MCF 10A (cell line): ENCODE results near the gene STAT4. TPM values are rescaled to one million over a fixed set of nuclear protein-coding genes. Genes with fewer than 3 reads are reported as not detected.

Source experiments
- BruUV-seq: library from RNA; stranded (reverse); fragments of 400-500 nt; replicated peaks from 2 replicates; lab custom pipeline; 2021; lab: Mats Ljungman, UMichigan
- CTCF ChIA-PET: fragments of 300-600 bp; sonication (Branson Sonifier 250); formaldehyde crosslinking; extraction: SDS; loops from one replicate; lab custom pipeline; 2021; ENCODE audit warnings: antibody characterized with exemption, inconsistent platforms; lab: Yijun Ruan, JAX
- POLR2A ChIA-PET: fragments of 300-600, 350-650 bp; sonication (Branson Sonifier 250); formaldehyde crosslinking; extraction: SDS; loops from one replicate; lab custom pipeline; 2020; ENCODE audit warnings: antibody characterized with exemption, inconsistent platforms; lab: Yijun Ruan, JAX
- DNase-seq: peaks from one replicate; pipeline ENCODE4 v3.0.0-alpha.2; 2018; ENCODE audit not compliant: unreplicated experiment
- H3K27ac Mint-ChIP-seq: one replicate; pipeline ENCODE4 v1.8.0; 2022; ENCODE audit warnings: mild to moderate bottlenecking, low read depth, mixed read lengths; ENCODE audit not compliant: unreplicated experiment
- H3K27me3 Mint-ChIP-seq: one replicate; pipeline ENCODE4 v1.8.0; 2022; ENCODE audit warnings: mixed read lengths; ENCODE audit not compliant: insufficient read depth, unreplicated experiment
- H3K36me3 Mint-ChIP-seq: one replicate; pipeline ENCODE4 v1.8.0; 2022; ENCODE audit warnings: mild to moderate bottlenecking, moderate library complexity, mixed read lengths; ENCODE audit not compliant: insufficient read depth, unreplicated experiment
- H3K4me1 Mint-ChIP-seq: one replicate; pipeline ENCODE4 v1.8.0; 2022; ENCODE audit warnings: mixed read lengths; ENCODE audit not compliant: insufficient read depth, unreplicated experiment
- H3K4me3 Mint-ChIP-seq: one replicate; pipeline ENCODE4 v1.8.0; 2022; ENCODE audit warnings: mild to moderate bottlenecking, moderate library complexity, mixed read lengths; ENCODE audit not compliant: unreplicated experiment
- H3K9me3 Mint-ChIP-seq: one replicate; pipeline ENCODE4 v1.8.0; 2022; ENCODE audit warnings: mixed read lengths; ENCODE audit not compliant: unreplicated experiment
- CTCF ChIP-seq: fragments of 200-600 bp; IDR thresholded peaks from one replicate; pipeline ENCODE4 v1.8.0; 2022; ENCODE audit warnings: antibody characterized with exemption, mild to moderate bottlenecking; ENCODE audit not compliant: unreplicated experiment
- intact Hi-C: fragments of 100-400 bp; cut with micrococcal nuclease; formaldehyde crosslinking; loops from 2 replicates; pipeline ENCODE4 v1.14.1; 2022
- total RNA-seq: library from RNA; stranded (reverse); gene quantifications from 2 replicates; pipeline ENCODE4 v1.2.3, GENCODE V29; 2022

The STAT4 gene
- total RNA-seq, 1 experiment from 2014 or later, result 1.4 TPM

DNA sequence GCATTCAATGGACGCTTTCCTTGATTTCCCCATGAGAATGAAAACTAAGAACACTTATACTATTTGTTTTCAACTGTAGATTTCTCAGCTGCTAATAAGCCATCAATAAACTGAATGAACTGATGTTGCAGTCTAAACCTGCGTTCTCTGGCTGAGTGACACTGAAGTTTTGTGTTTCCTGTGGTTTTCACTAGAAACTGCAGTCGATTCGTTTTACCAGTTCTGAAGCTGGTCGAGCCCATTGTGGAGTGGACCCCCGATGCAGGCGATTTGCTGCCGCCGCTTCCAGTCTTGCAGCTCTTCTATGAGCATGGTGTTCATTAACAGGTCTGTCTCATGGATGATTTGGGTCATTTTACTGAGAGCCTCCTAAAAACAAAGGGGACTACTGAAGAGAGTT is 86.2 kb downstream of the STAT4 start:
- BruUV-seq, result no TSS peak
- ChIA-PET CTCF (interaction anchor here (5.9 to 6.2 kb wide), 2 partner anchors 13 to 91 kb away, joined by 35 to 69 read pairs; no protein-coding TSS in a partner anchor), POLR2A (interaction anchor here (1.1 kb wide), 1 partner anchor 10 kb away, joined by 4 read pairs; no protein-coding TSS in a partner anchor)
- Mint-ChIP-seq H3K27me3 (peaks cover 6% of the 10 kb centered on the region), H3K27ac (no peak overlapping the region), H3K9me3 (no peaks in the 10 kb centered on the region), H3K36me3 (no peaks in the 10 kb centered on the region), H3K4me3 (no peak overlapping the region), H3K4me1 (peaks cover 4% of the 10 kb centered on the region)
- no peak for DNase-seq
- intact Hi-C loops, result no loop called here
- no peak for TF ChIP-seq CTCF

GRCh38 chr2:191063584-191063983 is 87.2 kb downstream of the STAT4 start:
- no TSS peak for BruUV-seq
- intact Hi-C loops, result no loop called here
- H3K4me1 Mint-ChIP-seq, result peaks cover 4% of the 10 kb centered on the region
- ChIA-PET CTCF (interaction anchor here (0.7 to 6.2 kb wide), 4 partner anchors 12 to 92 kb away, joined by 3 to 69 read pairs (median 22); no protein-coding TSS in a partner anchor), POLR2A (interaction anchor here (1.1 kb wide), 1 partner anchor 9 kb away, joined by 4 read pairs; no protein-coding TSS in a partner anchor)
- no peak overlapping the region for H3K27ac Mint-ChIP-seq
- peaks cover 14% of the 10 kb centered on the region for H3K27me3 Mint-ChIP-seq
- DNase-seq, result no peak
- no peak for TF ChIP-seq CTCF
- H3K36me3 Mint-ChIP-seq, result no peaks in the 10 kb centered on the region
- H3K9me3 Mint-ChIP-seq, result no peaks in the 10 kb centered on the region
- H3K4me3 Mint-ChIP-seq, result no peak overlapping the region

DNA sequence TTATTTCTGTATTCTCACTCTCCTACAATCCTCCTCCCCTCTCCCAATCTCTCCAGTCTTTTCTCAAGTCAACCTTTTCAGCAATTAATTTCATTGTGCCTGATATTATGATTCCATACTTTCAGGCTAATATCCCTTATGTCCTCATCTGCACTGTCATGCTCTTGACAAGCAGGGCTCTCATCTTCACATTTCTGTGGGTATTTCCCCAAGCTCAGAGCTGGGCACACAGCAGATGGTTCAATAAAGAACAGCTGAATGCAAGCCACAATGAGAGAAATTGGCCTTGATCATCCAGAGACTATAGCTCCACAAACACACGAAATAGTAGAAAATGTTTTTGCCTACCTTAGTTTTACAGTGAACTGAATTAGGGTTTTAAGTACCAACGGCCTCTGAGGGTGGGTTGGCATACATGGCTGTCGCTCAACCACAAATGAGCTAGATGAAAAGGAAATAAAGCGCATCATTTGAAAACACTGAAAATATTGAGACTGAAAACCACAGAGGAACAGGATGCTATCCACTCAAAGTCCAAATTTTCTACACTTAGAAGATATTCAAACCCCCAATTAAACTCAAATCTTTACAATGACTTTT is 89.3 kb downstream of the STAT4 start:
- CTCF ChIA-PET, result interaction anchor here (0.6 to 6.2 kb wide), 4 partner anchors 10 to 460 kb away, joined by 3 to 69 read pairs (median 20); no protein-coding TSS in a partner anchor
- BruUV-seq, result no TSS peak
- H3K27ac Mint-ChIP-seq, result no peak overlapping the region
- DNase-seq, result no peak
- no peak for TF ChIP-seq CTCF
- H3K9me3 Mint-ChIP-seq, result no peaks in the 10 kb centered on the region
- no peak overlapping the region for H3K4me3 Mint-ChIP-seq
- POLR2A ChIA-PET, result interaction anchor here (0.7 kb wide), 1 partner anchor 10 kb away, joined by 3 read pairs; no protein-coding TSS in a partner anchor
- H3K36me3 Mint-ChIP-seq, result no peaks in the 10 kb centered on the region
- intact Hi-C loops, result no loop called here
- peaks cover 2% of the 10 kb centered on the region for H3K4me1 Mint-ChIP-seq
- H3K27me3 Mint-ChIP-seq, result peaks cover 14% of the 10 kb centered on the region

- BruUV-seq, result no TSS peak
- H3K27me3 Mint-ChIP-seq, result peaks cover 14% of the 10 kb centered on the region
- TF ChIP-seq CTCF, result no peak
- H3K36me3 Mint-ChIP-seq, result no peaks in the 10 kb centered on the region
- ChIA-PET CTCF (interaction anchor here (0.5 to 4.3 kb wide), 4 partner anchors 10 to 1682 kb away, joined by 3 to 31 read pairs (median 6); no protein-coding TSS in a partner anchor), POLR2A (no interaction called here)
- no peak overlapping the region for H3K4me3 Mint-ChIP-seq
- no peak overlapping the region for H3K27ac Mint-ChIP-seq
- no peaks in the 10 kb centered on the region for H3K4me1 Mint-ChIP-seq
- H3K9me3 Mint-ChIP-seq, result no peaks in the 10 kb centered on the region
- DNase-seq, result no peak
- intact Hi-C loops, result no loop called here
Measured at GRCh38 chr2:191059308-191059707, 91.5 kb downstream of the STAT4 start.
